NB4 (cell line): ENCODE measurements around the gene GUCY2C.

Source experiments
- MAX ChIP-seq: IDR thresholded peaks from 2 replicates; pipeline ENCODE4 v1.6.1; 2011; ENCODE audit warnings: low read depth, low read length
- MYC ChIP-seq: IDR thresholded peaks from 2 replicates; pipeline ENCODE4 v1.6.1; 2011; ENCODE audit warnings: low read depth, low read length
- POLR2A ChIP-seq: IDR thresholded peaks from 2 replicates; pipeline ENCODE4 v1.6.1; 2011; ENCODE audit warnings: mild to moderate bottlenecking; ENCODE audit not compliant: insufficient read length; ENCODE audit errors: extremely low read depth
- TF ChIP-seq, protein P1 (sequence below): IDR thresholded peaks from one replicate; pipeline ENCODE4 v1.5.1; 2012; ENCODE audit warnings: low read depth, low read length

- TF ChIP-seq, protein P1, sequence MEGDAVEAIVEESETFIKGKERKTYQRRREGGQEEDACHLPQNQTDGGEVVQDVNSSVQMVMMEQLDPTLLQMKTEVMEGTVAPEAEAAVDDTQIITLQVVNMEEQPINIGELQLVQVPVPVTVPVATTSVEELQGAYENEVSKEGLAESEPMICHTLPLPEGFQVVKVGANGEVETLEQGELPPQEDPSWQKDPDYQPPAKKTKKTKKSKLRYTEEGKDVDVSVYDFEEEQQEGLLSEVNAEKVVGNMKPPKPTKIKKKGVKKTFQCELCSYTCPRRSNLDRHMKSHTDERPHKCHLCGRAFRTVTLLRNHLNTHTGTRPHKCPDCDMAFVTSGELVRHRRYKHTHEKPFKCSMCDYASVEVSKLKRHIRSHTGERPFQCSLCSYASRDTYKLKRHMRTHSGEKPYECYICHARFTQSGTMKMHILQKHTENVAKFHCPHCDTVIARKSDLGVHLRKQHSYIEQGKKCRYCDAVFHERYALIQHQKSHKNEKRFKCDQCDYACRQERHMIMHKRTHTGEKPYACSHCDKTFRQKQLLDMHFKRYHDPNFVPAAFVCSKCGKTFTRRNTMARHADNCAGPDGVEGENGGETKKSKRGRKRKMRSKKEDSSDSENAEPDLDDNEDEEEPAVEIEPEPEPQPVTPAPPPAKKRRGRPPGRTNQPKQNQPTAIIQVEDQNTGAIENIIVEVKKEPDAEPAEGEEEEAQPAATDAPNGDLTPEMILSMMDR: peak; percentile 95
- no peak for TF ChIP-seq MAX
- TF ChIP-seq POLR2A: no peak
- TF ChIP-seq MYC: no peak
Measured at GRCh38 chr12:14629832-14630710, 66.3 kb downstream of the GUCY2C start.
